Islet precursor cell (in vitro differentiated cells): Measurements from ENCODE around the gene RPL41.
"Not testable (repeated sequence)": the region's sequence is repeated elsewhere in the genome, so short reads cannot be mapped to it uniquely, and the experiment has no call there.

Experiments used
- DNase-seq: peaks from one replicate; pipeline ENCODE4 v3.0.0-alpha.2; 2018

Gene RPL41

GRCh38 chr12:56103823-56104108 lies 12.7 kb upstream of the RPL41 start:
- no peak for DNase-seq

DNA sequence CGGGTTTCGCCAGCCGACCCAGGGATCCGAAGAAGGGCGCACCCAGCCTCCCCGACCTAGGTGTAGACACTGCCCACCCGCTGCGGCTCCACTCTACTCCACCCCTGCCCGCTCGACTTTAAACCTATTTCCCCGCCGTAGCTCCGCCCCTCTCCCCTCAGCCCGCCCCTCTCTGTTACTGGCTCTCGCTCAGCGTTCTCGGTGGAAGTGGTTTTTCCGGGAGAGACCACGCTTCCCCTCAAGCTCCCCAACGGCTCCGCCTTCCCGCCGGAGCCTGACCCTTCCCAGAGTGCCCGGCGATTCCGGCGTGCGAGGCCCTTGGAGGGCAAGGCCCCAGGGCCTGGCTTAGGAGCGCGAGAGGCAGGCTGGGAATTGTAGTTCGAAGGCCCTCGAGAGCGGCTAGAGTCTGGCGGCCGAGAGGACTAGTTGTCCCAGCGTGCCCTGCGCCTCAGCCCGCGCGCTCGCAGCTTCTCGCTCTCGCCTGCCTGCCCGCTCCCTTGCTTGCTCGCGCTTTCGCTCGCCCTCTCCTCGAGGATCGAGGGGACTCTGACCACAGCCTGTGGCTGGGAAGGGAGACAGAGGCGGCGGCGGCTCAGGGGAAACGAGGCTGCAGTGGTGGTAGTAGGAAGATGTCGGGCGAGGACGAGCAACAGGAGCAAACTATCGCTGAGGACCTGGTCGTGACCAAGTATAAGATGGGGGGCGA lies 12.2 kb upstream of the RPL41 start, which contains the start of gene PA2G4:
Gene PA2G4 (plus strand): TSS at position 451 of the 706 bp plus-strand sequence. CDS start 179 bp downstream, at position 630.
- DNase-seq: peak; percentile 100

- no peak for DNase-seq
Measured at GRCh38 chr12:56104815-56105608, 11.4 kb upstream of the RPL41 start.

GRCh38 chr12:56105609-56105902 lies 10.9 kb upstream of the RPL41 start:
- no peak for DNase-seq

DNA sequence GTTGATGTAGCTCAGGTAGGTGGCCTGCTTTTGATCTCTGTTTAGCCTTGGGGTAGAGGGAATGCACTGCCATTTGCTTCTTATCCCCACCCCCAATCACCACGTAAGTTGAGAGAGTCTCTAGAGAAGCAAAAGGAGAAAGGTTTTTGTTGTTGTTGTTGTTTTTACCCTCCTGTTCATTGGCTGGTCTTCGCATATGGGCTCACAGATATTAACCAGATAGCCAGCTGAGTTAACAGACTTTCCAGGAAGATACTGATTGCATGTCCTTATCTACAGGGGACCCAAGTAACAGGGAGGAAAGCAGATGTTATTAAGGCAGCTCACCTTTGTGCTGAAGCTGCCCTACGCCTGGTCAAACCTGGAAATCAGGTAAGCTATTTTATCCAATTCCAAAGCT lies 9.2 kb upstream of the RPL41 start:
- DNase-seq: no peak

DNA sequence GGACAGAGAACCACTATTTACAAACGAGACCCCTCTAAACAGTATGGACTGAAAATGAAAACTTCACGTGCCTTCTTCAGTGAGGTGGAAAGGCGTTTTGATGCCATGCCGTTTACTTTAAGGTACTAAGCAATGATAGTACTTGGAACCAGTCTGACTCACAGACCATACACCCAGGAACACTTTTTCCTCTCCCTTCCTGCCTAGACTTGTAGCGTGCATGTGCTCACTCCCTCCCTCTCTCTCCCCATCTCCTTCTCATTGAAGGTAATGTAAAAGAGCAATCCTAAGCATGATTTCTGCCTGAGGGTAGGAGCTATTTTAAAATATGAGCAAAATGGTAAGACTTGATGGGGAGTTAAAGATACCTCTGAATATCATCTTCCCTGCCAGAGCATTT lies 5.9 kb upstream of the RPL41 start:
- no peak for DNase-seq

DNA sequence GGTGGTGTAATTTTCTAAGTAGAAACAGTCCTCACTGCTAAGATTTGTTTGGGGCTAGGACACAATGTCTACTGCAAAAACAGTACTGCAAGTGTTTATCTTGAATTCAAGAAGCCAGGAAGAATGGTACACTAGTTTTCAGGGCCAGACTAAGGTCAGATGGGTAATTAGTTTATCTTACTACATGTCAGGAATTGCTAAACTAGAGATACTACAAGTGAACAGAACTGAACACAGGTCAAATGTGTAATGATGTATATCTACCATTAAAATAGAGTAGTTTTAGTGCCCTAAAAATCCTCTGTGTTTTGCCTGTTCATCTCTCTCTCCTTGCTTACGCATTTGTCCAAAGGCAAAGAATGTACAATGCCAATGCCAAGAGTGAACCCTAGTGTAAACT lies 2.3 kb upstream of the RPL41 start:
- no peak for DNase-seq

GRCh38 chr12:56115329-56115728 lies 1.1 kb upstream of the RPL41 start:
- peak; percentile 79 for DNase-seq

GRCh38 chr12:56117082-56117706 lies 761 bp downstream of the RPL41 start:
- not testable (repeated sequence) for DNase-seq

DNA sequence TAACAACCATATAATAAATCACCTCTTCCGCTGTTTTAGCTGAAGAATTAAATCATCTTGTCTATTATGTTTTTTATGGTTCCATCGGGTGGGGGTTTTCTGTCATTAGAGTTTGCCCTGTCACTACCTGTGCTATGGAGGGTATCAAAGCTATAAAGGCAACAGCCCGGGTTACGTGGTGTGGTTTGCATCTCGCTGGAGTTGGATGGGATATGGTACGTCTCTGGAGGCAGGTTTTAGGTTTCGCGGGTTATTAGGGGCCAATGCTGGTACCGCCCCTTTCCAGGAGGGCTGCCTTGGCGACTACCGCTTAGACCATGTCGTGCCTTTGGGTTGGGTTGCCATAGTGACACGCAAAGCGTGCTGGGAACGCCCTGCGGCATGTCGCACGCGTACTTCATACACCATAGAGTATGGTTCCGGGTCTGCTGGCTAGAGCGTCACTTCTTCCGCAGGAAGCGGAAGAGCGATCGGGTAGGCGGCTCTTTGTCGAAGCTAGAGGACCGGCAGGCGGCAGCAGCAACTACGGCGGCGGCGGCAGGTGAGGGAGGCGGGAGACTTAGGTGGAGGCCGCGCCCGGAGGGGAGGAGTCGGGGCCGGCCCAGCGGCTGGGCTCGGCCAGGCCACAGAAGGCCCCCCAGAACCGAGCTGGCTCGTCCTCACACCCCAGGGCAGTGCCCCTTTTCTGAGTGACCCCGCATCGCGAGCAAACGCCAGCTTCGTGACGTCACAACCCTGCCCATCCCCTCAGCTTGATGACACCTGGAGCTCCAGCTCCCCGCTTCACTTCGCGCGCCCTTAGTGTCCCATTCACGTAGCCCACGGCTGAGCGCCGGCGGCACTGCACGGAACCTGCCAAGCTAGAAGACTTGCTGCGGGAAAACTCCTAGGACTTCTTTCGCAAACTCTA lies 1.6 kb downstream of the RPL41 start, which contains the start of gene ZC3H10:
Gene ZC3H10 (plus strand): TSS at position 489 of the 910 bp plus-strand sequence. CDS start 2,297 bp downstream, outside the sequence.
- peak; percentile 100 for DNase-seq

DNA sequence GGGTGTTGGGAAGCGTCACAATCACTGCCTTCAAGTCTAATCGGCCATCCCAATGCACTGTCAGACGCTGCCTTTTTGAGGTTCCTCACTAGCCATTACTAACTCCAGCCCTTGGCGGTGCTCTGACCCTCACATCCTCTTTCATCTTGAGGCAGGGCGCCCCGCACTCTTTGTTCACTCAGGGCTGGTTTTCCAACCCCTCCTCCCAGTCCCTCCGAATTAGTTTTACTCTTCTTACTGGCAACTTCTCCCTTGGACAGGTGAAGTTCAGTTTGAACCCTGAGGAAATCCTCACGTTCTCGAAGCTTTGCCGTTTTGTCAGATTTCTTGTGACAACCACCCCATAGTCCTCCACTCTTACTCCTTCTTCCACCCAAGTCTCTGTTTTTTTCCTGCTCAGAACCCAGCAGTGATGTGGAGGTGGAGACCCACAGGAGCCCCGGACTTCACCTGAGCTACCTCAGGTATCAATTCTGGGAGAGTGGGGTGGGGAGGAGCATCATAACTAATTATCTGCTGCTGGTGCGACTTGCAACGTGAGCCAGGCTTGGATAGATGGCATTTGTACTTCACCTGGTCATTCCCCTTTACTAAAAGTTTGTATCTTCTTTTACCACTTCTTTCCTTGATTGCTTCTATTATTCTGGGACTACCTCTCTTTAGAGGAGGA lies 2.4 kb downstream of the RPL41 start:
- DNase-seq: no peak

- DNase-seq: peak; percentile 96
Measured at GRCh38 chr12:56119361-56119796, 2.9 kb downstream of the RPL41 start.

GRCh38 chr12:56120158-56120846 lies 3.9 kb downstream of the RPL41 start:
- DNase-seq: peak; percentile 77

DNA sequence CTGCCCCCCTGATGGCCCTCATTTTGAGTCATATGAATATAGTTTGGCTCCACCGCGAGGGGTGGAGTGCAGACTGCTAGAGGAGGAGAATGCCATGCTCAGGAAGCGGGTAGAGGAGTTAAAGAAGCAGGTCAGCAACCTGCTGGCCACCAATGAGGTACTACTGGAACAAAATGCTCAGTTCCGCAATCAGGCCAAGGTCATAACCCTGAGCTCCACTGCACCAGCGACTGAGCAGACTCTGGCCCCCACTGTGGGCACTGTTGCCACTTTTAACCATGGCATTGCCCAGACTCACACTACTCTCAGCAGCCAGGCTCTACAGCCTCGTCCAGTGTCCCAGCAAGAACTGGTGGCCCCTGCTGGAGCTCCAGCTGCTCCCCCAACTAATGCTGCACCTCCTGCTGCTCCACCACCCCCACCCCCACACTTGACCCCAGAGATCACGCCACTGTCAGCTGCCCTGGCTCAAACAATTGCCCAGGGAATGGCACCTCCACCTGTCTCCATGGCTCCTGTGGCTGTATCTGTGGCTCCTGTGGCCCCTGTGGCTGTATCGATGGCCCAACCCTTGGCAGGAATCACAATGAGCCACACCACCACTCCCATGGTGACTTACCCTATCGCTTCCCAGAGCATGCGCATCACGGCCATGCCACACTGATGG lies 4.9 kb downstream of the RPL41 start:
- DNase-seq: no peak

DNA sequence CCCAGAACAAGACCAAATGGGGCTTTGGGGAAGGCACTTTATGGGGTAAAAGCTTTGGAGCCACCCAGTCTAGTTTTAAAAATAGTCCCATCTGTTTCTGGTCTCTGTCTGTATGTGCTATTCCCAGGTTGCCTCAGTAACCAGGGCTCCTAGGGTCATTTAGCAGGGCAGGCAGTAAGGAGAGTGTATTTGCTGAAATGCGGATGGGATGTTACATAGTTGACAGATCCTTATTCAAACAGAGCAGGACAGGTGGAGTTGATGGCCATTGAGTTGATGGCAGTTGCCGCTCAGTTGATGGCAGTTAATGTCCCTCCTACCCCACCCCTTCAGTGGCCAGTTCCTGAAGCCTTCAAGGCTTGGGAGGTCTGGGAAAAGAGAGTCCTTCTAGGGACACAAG lies 6.2 kb downstream of the RPL41 start:
- DNase-seq: no peak

- DNase-seq: no peak
Measured at GRCh38 chr12:56124133-56124532, 7.7 kb downstream of the RPL41 start.

DNA sequence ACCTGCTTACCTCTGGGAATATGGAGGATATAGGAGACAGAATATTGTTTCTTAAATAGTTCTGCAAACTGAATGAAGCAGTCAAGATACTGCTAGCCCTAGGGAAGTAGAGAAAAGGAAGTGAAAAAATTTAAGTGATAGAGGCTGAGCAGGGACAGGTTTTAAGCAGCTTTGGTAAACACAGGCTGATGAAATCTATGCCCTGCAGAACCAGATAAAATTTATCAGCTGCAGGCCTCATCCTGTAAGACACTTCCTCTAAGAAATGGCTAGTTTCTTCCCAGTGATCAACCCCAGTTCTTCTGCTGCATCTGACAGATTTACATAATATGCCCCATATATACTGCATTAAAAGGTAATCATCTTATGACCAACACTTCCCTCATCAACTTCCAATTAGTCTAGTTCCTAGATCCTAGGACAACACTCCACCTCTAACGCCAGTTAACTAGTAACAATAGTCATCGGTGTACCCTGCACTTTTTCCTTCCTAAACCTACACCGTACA lies 10.4 kb downstream of the RPL41 start:
- DNase-seq: no peak

DNA sequence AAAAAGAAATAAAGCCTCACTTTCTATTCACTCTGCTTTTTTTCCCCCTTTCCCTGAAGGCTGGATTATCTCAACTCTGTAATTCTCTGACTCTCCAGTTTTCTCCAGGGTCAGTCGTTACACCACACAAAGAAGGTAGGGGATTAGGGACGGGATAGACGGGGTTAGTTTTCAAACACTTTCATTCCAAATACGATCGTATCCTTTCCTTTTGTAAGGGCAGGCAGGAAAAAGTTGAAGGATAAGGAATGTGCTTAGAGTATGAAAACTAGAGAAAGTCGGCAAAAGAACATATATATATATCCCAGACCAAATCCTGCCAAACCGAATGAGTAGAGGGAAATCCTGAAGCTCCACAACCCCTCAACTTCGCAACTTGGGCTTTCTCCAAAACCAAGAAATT lies 11.1 kb downstream of the RPL41 start:
- no peak for DNase-seq

- DNase-seq: peak; percentile 100
Measured at GRCh38 chr12:56127888-56128669, 11.6 kb downstream of the RPL41 start, which contains the start of gene ESYT1. Gene ESYT1, plus strand, starts transcription at chr12:56128267. Its CDS starts 53 bp downstream, at chr12:56128320.

GRCh38 chr12:56128670-56129205 lies 12.3 kb downstream of the RPL41 start:
- DNase-seq: no peak
